Measurements from ENCODE around the gene SMG9. TPM values are rescaled to one million over a fixed set of nuclear protein-coding genes. Genes with fewer than 3 reads are reported as not detected.

The SMG9 gene
- total RNA-seq, 1 experiment from 2014 or later = 52.2 TPM

DNA sequence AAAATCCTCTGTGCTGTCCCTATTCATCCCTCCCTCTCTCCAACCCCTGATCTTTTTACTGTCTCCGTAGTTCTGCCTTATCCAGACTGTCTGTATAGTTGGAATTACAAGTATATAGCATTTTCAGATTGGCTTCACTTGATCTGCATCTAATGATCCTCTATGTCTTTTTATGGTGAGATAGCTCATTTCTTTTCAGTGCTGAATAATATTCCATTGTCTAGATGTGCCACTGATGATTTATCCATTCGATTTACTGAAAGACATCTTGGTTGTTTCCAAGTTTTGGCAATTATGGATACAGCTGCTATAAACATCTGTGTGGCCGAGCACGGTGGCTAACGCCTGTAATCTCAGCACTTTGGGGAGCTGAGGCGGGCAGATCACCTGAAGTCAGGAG is 19.7 kb downstream of the SMG9 start:
- no peaks in the 10 kb centered on the region for H3K4me1 Mint-ChIP-seq
- H3K79me2 ChIP-seq (ENCODE audit: insufficient read depth, low read length) = no peaks in the 10 kb centered on the region
- H4K20me1 ChIP-seq (ENCODE audit: control insufficient read depth, insufficient read depth, insufficient read length) = no peaks in the 10 kb centered on the region
- no peak overlapping the region for H3K4me2 ChIP-seq (ENCODE audit: insufficient read depth, insufficient read length, low read length)
- H3K56ac ChIP-seq (ENCODE audit: insufficient read length, low read depth, low read length) = no peak overlapping the region
- H3K9me3 ChIP-seq (ENCODE audit: control insufficient read depth, low read depth, low read length) = no peaks in the 10 kb centered on the region
- H2AK5ac ChIP-seq (ENCODE audit: insufficient read length, low read length) = no peak overlapping the region
- no peaks in the 10 kb centered on the region for H3K27me3 ChIP-seq (ENCODE audit: insufficient read depth, low read length)
- H2AFZ ChIP-seq (ENCODE audit: low read length) = no peak overlapping the region
- no peaks in the 10 kb centered on the region for H3K27me3 Mint-ChIP-seq (ENCODE audit: low read depth)
- H3K9ac ChIP-seq (ENCODE audit: extremely low read depth, insufficient read length, low read length) = no peak overlapping the region
- H2BK120ac ChIP-seq (ENCODE audit: low read depth, low read length, poor library complexity, severe bottlenecking) = no peak overlapping the region
- TF ChIP-seq, protein P1, sequence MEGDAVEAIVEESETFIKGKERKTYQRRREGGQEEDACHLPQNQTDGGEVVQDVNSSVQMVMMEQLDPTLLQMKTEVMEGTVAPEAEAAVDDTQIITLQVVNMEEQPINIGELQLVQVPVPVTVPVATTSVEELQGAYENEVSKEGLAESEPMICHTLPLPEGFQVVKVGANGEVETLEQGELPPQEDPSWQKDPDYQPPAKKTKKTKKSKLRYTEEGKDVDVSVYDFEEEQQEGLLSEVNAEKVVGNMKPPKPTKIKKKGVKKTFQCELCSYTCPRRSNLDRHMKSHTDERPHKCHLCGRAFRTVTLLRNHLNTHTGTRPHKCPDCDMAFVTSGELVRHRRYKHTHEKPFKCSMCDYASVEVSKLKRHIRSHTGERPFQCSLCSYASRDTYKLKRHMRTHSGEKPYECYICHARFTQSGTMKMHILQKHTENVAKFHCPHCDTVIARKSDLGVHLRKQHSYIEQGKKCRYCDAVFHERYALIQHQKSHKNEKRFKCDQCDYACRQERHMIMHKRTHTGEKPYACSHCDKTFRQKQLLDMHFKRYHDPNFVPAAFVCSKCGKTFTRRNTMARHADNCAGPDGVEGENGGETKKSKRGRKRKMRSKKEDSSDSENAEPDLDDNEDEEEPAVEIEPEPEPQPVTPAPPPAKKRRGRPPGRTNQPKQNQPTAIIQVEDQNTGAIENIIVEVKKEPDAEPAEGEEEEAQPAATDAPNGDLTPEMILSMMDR (conservative IDR thresholded peaks at IDR 0.05) = no peak
- H2BK15ac ChIP-seq (ENCODE audit: low read depth, low read length) = no peak overlapping the region
- DNase-seq = no peak
- no peak overlapping the region for H3K18ac ChIP-seq (ENCODE audit: insufficient read length, low read depth, low read length)
- no peaks in the 10 kb centered on the region for H3K79me1 ChIP-seq (ENCODE audit: insufficient read depth, low read depth, low read length, poor library complexity, severe bottlenecking)
- H3K23ac ChIP-seq (ENCODE audit: insufficient read length, low read depth, low read length) = no peak overlapping the region
- no peak overlapping the region for H3K4me3 Mint-ChIP-seq
- no CpG with 5 or more reads among the region's 6 CpGs for WGBS (ENCODE audit: extremely low coverage, insufficient read length, low lambda C conversion rate)
- no peaks in the 10 kb centered on the region for H3K4me1 ChIP-seq (ENCODE audit: insufficient read depth, low read length)
- H2BK12ac ChIP-seq (ENCODE audit: insufficient read length, low read depth, low read length) = no peak overlapping the region
- no peak overlapping the region for H4K8ac ChIP-seq (replicated peaks; ENCODE audit: insufficient read length, low read depth, low read length)
- H2BK20ac ChIP-seq (ENCODE audit: low read depth, low read length, poor library complexity, severe bottlenecking) = no peak overlapping the region
- no peak overlapping the region for H4K5ac ChIP-seq (ENCODE audit: insufficient read length, low read depth, low read length)
- H3K9me3 Mint-ChIP-seq = no peaks in the 10 kb centered on the region
- H3K27ac ChIP-seq (ENCODE audit: insufficient read length, low read depth, low read length) = no peak overlapping the region
- H2BK5ac ChIP-seq (ENCODE audit: insufficient read length, low read length) = no peak overlapping the region
- no peak overlapping the region for H3K27ac Mint-ChIP-seq
- no peak overlapping the region for H3K14ac ChIP-seq (ENCODE audit: insufficient read depth, low read length)
- H4K91ac ChIP-seq (ENCODE audit: insufficient read length, low read depth, low read length) = no peak overlapping the region
- H3K4ac ChIP-seq (ENCODE audit: low read depth, low read length) = no peak overlapping the region
- no peaks in the 10 kb centered on the region for H3K23me2 ChIP-seq (ENCODE audit: insufficient read length, low read depth, low read length, poor library complexity, severe bottlenecking)
- H3K36me3 Mint-ChIP-seq (ENCODE audit: insufficient read depth in 1 of 3, low read depth in 3 of 3) = peaks cover 39 to 91% (median 69%) of the 10 kb centered on the region in 3 experiments; a peak in 6 of 7 replicates
- no peak overlapping the region for H3T11ph ChIP-seq (ENCODE audit: low read length)

Measured in H9 (cell line).